ENCODE data around the gene DBF4B.
A peak's percentile ranks its signal among the peaks of the same experiment; 100 is the strongest.

DBF4B gene

GRCh38 chr17:44778656-44779210 lies 70.3 kb downstream of the DBF4B start:
- no peak for DNase-seq

GRCh38 chr17:44779211-44780025 lies 71.0 kb downstream of the DBF4B start:
- DNase-seq = peak; percentile 90

DNA sequence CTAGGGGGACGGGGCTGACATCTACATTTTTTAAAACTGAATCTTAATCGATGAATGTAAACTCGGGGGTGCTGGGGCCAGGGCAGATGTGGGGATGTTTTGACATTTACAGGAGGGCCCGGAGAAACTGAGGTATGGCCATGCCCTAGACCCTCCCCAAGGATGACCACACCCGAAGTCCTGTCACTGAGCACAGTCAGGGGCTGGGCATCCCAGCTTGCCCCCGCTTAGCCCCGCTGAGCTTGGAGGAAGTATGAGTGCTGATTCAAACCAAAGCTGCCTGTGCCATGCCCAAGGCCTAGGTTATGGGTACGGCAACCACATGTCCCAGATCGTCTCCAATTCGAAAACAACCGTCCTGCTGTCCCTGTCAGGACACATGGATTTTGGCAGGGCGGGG lies 71.7 kb downstream of the DBF4B start:
- DNase-seq = no peak

- DNase-seq = no peak
Measured at GRCh38 chr17:44780845-44781480, 72.5 kb downstream of the DBF4B start.

GRCh38 chr17:44781551-44782325 lies 73.3 kb downstream of the DBF4B start:
- no peak for DNase-seq

GRCh38 chr17:44782326-44782850 lies 73.9 kb downstream of the DBF4B start:
- no peak for DNase-seq

- DNase-seq = no peak
Measured at GRCh38 chr17:44785921-44786320, 77.5 kb downstream of the DBF4B start.

- no peak for DNase-seq
Measured at GRCh38 chr17:44786551-44787081, 78.2 kb downstream of the DBF4B start.

DNA sequence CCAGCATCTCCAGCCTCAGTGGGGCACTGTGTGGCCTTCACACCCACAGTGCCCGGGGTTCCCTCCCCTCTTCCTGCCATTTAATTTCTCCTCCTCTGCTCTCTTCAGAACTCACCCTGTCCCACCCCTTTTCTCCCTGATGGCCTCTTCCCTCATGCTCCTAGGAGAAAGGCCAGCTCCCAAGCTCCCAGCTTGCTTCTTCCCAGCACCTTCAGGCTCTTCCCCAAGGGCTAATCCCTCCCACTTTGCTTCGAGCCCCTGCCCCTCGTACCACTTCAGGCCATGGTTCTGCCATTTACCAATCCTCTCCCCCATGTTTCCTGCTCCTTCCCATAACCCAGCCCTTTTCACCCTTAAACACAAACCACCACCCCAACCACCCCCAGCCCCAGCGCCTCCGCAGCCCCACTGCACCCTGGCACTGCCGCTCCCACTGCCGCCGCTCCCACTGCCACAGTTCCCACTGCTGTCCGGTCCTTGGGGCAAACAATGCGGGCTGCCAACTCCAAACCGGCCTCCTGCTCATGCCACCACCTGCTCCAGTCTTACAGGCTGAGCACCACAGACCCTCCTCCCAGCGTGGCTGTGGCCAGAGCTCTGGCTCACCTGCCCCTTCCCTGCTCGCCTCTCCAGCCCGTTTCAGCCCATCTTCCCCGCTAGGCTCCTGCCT lies 78.9 kb downstream of the DBF4B start:
- no peak for DNase-seq

DNA sequence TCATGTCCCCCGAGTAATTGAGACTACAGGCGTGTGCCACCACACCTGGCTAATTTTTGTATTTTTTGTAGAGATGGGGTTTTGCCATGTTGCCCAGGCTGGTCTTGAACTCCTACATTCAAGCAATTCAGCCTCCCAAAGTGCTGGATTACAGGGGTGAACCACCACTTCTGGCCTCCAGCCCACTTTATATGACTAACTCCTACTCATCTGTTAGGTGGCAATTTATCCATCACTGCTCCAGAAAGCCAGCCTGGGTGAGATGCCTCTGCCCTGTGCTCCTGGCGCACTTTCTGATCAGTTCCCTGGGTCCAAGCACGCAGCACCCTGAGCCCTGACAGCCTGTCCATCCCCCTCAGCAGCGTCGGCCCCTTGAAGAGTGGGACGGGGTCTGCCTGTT lies 79.7 kb downstream of the DBF4B start:
- DNase-seq = no peak

GRCh38 chr17:44792276-44792675 lies 83.8 kb downstream of the DBF4B start:
- DNase-seq = no peak

DNA sequence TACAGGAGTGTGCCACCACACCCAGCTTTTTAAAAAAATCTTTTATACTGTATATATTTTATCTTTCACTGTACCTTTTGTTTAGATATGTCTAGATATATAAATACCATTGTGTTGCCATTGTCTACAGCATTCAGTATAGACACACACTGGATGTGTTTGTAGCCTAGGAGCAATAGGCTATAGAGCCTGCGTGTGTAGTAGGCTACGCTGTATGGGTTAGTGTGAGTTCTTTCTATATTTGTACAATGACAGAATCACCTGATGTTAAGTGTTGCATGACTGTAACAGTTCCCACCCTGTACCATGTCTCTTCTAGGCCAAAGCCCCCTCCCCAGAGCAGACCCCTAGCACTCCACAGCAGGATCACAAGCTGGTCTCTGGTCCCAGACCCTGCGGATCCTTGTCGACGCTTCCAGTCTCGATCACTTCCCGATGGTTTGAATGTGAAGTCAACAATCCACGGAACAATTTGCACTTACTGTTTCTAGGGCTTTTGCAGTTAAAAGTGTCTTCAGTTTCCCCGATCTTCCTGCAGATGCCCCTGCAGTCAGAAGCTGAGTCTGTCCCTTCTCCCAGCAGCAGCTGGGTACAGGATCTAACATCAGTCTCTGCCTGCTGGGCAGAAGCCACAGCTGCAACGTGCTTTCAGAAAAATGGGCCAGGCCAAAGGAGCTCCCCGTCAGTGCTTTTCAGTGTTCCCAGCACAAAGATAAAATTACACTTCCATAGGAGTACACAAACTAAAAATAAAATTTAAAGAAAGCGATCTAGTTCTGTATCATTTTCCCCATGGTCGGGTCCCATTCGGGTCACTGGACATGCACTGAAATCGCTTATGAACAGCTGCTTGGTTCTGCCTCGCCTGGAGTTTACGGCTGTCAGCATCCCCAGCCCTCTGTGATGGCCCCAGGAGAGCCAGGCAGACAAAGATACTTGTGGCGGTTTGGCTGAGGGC lies 85.7 kb downstream of the DBF4B start:
- DNase-seq = no peak

GRCh38 chr17:44794851-44795413 lies 86.5 kb downstream of the DBF4B start:
- DNase-seq = no peak

GRCh38 chr17:44795421-44795820 lies 87.0 kb downstream of the DBF4B start:
- no peak for DNase-seq

- no peak for DNase-seq
Measured at GRCh38 chr17:44795928-44796327, 87.5 kb downstream of the DBF4B start.

DNA sequence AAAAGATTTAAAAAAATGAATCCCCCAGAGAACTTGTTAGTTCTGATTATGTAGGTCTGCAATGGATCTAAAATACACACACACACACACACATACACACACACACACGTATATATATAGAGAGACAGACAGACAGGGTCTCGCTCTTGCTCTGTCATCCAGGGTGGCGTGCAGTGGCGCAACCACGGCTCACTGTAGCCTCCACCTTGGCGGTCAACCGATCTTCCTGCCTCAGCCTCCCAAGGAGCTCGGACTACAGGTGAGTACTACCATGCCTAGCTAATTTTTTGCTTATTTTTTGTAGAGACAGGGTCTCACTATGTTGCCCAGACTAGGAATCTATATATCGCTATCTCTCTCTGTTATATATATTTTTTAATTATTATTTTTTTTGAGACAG lies 88.3 kb downstream of the DBF4B start:
- DNase-seq = no peak

DNA sequence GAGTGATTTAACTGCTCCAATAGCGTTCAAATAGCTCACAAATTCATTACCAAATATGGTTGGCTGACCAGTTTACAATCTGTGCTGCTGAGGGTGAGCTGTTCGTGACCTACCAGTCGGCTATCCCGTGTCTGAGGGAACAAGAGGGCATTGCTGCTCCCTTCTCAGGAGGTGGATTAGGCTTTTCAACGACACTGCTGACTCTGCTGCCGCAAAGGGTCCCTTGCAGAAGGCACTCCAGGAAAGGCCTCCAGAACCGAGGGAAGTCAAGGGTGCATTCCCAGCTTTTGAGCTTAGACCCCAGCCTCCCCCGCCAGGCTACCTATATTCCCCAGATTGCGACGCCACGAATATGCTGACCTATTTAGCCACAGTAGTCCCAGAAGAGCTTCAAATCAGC lies 89.3 kb downstream of the DBF4B start:
- no peak for DNase-seq

- DNase-seq = no peak
Measured at GRCh38 chr17:44798356-44798755, 89.9 kb downstream of the DBF4B start.
